ENCODE data around the gene HOXA11.

Gene HOXA11

DNA sequence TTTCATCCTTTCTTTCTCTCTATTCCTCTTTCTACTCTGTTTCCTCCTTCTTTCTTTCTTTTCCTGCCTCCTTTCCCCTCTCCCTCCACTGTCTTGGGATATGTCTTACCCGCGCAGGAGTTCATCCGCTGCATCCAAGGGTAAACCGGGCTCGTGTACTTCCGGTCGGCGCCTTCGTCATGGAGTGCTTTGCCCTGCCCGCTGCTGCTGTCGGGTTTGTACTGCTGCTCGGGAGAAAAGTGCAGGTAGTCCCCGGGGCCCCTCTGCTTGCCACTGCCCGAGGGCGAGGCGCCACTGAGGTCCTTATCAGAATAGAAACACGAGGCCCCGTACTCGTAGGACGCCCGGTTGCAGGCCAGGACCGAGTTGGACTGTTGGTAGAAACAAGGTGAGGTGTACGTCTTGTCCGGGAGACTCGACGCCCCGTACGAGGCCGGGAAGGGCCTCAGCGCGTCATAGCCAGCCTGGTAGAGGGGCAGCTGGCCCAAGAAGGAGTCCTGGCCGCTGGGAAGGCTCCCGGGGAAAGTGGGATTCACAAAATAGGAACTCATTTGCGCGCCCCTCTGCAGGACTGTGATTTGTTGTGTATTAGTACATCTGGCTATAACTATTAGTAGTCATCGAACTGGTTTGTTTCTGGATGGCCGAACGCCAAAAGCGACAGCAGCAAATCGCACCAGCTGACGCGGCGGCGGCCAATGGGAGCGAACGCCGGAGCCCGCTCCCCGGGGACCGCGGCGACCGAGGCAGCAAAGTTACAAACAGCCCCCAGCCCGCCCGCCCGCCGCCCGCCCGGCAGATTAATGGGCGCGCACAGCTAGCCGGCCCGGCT is 37.6 kb downstream of the HOXA11 start, which contains the start of gene HOXA6:
TSS of gene HOXA6 (minus strand) at position 576 of the 832 bp plus-strand sequence. CDS start at position 551, 25 bp downstream.
- no peak for DNase-seq (ENCODE audit: low read depth)

DNA sequence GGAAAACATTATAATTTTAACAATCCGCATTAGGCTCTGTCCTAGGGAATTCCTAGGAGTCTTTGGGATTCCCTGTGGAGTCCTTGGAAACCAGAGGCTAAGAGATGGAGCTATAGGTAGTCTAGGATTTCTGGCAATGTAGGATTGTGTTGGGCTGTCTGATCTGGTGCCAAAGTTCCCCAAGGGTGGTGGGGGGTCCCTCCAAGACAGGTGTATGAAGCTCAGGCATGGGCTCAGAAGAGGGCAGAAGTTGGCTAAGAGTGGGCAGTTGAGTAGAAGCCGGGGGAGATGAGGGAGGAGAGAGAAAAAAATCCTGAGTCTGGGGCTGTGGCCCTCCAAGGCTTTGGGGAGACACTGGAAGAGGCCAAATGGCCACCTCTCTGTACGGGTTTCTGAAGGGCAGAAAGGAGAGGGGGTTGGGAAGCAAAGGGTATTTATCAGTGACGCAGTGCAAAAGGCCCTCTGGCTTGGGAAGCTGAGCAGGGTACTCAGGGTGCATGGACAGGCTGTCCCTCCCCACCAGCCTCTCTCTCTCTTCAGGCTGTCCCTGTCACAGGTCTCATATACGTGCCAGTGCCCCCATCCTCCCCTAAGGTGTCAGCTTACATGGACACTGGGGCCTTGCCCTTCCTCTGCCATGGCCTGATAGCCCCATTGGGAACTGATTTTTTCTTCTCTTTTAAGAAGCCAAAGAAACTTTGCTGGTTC is 38.4 kb downstream of the HOXA11 start:
- DNase-seq (ENCODE audit: low read depth), result no peak

DNA sequence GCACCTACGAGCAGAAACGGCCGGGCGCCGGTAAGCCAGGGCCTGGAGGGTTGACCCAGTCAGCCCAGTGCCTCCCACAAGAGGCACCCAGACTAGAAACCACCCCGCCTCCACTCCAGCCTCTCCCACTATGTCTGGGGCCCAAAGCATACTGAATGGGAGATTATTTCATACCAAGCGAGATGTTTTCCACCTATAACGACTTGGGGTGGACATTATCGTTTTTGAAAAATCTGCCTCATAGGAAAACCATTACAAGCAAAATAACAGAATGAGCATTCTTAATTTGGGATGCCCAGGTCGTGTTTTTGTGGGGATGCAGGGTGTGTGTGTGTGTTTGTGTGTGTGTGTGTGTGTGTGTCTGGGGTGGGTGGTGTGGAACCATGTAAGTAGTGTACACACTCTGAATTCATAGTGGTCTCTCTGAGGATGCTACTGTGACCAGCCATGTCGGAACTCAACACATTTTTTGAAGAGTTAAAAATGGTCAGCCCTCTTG is 39.1 kb downstream of the HOXA11 start:
- DNase-seq (ENCODE audit: low read depth), result no peak

DNA sequence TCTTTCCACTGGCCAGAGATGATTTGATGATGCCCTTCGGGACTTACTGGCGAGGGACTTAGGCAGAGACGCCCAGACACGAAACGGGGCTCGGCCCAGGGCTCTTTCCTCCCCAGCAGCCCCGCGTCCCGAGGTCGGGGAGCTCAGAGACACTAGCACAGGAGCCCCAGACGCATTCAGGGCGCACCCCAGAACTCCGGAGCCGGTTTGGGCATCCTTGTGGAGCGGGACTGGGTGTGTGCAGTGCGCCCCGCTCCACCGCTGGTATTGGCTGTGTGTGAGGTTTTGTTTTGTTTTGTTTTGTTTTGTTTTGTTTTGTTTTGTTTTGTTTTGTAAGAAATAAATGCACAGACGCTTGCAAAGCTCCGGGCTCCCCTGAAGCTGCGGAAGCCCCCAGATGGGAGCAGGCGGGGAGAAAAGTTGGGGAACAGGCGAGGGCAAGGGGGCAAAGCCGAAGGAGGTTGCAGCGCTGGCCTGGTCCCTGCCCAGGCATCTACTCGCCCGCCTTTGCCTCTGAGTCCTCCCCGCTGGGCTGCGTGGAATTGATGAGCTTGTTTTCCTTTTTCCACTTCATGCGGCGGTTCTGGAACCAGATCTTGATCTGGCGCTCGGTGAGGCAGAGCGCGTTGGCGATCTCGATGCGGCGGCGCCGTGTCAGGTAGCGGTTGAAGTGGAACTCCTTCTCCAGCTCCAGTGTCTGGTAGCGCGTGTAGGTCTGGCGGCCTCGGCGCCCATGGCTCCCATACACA is 39.7 kb downstream of the HOXA11 start:
- DNase-seq (ENCODE audit: low read depth), result no peak

DNA sequence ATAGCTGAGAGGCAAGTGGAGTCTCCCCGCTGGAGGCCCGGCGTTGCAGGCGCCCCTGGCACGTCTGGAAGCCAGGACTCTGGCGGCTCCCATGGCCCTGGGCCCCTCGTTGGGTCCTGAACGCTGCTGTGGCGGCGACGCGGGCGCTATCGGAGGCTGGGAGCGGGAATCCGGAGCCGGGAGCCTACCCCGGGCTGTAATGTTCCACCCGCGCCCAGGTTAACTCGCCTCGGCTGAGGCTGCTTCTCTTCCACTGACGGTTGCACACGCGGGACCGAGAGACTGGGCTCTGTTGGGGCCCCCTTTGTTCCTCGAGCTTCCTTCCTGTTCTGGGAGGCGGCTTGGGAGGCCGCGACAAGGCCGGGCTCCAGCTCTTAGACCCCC is 40.3 kb downstream of the HOXA11 start:
- no peak for DNase-seq (ENCODE audit: low read depth)

DNA sequence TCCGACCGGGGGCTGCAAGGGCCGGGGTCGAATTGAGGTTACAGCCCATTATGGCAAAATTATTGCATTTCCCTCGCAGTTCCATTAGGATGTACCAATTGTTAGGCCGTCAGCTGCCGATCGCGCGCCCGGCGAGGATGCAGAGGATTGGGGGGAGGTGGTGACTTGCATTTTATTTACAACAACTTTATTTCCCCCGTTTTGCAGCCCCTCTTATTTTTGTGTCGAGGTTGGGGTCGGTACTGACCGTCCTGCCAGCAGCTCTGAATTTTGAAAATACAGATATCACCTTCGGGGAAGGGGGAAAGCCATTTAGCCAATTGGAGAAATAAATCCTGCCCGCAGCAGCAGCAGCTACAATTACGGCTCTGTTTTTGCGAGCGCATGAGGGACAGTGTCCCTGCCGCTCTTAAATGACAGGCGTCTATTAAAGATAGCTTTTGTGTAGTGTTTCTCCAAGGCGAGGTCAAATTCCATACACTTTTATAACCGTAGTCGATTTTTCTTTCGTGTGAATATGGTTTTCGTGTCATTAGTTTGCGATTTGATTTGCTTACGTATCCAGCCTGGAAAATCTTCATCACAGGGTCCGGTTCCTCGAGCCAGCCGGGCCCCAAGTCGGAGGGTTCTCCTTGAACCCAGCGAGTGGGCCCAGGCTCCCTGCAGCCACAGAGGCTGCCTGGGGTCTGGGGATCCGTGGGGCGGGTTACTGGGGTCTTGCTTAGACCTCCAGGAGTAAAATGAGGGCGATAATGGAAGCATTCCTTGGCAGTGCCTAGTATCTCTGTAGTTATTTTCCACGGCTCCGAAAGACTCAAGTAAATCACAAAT is 40.9 kb downstream of the HOXA11 start:
- DNase-seq (ENCODE audit: low read depth), result no peak

DNA sequence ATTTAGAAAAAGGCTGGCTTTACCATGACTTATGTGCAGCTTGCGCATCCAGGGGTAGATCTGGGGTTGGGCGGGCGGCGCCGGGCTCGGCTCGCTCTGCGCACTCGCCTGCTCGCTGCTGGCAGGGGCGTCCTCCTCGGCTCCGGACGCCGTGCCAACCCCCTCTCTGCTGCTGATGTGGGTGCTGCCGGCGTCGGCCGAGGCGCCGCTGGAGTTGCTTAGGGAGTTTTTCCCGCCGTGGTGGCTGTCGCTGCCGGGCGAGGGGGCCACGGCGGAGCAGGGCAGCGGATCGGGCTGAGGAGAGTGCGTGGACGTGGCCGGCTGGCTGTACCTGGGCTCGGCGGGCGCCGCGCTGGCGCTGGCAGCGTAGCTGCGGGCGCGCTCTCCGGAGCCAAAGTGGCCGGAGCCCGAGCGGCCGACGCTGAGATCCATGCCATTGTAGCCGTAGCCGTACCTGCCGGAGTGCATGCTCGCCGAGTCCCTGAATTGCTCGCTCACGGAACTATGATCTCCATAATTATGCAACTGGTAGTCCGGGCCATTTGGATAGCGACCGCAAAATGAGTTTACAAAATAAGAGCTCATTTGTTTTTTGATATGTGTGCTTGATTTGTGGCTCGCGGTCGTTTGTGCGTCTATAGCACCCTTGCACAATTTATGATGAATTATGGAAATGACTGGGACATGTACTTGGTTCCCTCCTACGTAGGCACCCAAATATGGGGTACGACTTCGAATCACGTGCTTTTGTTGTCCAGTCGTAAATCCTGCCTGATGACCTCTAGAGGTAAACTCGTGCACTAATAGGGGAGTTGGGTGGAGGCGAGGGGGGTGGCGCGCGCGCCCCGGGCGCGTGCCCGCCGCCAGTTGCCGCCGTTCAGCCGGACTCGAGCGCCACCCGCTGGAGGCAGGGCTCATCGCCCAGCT is 41.7 kb downstream of the HOXA11 start, which contains the start of gene HOXA5:
TSS of gene HOXA5 (minus strand) at position 659 of the 927 bp plus-strand sequence. CDS start at position 585, 74 bp downstream.
- DNase-seq (ENCODE audit: low read depth), result no peak

DNA sequence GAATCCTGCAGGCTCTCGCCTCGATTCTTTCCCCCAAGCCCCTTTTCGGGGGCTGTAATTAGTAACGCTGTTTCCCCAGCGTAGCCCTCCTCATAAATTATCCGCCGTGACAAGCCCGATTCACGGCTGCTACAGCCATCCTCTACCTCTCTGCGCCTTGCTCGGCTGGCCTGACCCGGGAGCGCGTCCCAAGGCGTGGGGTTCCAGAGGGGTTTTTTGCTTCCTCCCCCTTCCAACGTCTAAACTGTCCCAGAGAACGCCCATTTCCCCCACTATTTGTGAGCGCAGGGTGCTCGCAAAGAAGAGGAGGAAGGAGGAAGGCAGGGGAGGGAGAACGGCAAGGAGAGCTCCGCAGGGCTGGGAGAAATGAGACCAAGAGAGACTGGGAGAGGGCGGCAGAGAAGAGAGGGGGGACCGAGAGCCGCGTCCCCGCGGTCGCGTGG is 42.4 kb downstream of the HOXA11 start:
- DNase-seq (ENCODE audit: low read depth), result no peak

DNA sequence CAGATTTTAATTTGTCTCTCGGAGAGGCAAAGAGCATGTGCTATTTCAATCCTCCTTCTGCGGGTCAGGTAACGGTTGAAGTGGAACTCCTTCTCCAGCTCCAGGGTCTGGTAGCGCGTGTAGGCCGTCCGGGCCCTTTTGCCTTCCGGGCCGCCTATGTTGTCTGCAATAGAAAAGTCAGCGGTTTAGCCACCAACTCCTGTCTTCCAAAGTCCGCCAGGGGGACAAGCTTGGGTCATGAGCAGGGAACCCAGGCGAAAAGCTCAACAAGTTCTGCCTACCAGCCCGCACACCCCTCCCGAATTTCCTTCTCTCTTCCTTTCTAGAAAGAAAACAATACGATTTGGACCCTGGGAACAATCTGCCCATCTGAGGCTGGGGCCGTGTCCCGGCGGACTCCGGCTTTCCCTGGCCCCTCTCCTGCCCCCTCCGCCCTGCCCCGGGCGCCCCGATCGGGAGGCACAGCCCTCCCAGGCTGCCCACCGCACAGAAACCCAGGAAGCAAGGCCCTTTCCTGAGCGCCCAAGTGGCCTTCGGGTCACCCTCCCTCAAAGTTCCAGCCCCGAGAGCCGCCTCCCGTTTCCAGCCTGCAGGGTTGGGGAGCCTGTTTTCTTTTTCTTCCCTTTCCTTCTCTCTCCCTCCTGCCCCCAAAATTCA is 43.0 kb downstream of the HOXA11 start:
- no peak for DNase-seq (ENCODE audit: low read depth)

DNA sequence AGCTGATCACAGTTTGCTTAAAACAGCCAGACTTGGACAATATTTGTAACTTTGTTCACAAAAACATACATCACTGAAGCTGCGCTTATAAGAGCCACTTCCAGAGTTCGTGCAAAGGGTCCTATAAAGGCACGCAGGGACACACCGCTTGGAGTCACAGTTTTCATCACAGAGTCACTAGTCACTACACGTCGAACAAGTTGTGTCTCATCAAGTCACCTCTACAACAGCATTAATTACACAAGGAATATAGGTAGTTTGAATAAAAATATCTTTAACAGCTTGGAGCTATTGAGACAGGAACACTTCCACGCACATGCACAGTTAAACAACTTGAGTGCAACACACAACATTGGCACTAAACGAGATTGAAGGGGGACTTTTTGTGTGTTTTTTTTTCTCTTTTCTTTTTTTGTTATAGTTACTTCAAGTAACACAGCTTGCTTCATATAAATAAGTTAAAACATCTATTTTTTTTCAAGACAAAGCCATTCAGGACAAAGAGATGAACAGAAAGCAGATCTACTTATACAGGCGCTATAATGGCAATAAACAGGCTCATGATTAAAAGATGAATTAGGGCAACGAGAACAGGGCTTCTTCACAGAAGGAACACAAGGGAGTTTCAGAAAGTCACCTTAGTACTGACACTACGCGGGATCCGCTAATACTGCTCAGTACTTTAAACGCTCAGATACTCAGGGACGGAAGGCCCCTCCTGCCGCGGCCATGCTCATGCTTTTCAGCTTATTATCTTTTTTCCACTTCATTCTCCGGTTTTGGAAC is 43.7 kb downstream of the HOXA11 start:
- DNase-seq (ENCODE audit: low read depth), result no peak

DNA sequence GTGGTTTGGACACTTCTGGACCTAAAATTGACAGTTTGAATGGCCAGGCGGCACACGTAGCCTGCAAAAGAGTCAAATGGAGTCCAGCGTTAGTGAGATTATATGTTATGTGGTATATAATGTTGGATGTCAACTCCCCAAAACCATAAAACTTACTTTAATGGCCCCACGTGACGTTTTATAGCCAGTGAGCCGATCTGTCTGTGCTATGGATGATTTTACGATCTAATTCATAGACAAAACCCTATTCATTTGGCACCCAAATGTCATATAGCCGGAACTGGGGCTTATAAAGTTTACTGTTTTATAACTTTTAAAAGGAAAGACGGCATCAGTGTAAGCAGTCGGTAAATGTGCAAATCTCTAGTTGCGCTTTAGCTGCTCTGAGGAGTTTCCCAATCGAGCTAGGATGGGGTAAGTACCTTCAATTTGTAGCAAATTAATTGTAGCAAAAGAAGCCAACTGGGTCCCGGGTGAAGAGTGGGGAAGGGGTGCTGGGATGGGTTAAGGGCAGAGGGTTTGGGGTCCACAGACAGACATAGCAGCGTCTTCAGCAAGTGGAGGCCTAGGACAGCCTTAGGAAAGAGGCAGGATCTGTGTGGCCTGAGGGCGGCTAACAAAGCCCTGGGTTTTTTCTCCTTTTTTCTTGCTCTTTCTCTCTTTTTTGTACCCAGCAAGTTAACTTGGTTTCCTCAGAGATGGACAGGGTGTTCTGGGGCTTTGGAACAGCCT is 44.7 kb downstream of the HOXA11 start:
- DNase-seq (ENCODE audit: low read depth), result no peak

DNA sequence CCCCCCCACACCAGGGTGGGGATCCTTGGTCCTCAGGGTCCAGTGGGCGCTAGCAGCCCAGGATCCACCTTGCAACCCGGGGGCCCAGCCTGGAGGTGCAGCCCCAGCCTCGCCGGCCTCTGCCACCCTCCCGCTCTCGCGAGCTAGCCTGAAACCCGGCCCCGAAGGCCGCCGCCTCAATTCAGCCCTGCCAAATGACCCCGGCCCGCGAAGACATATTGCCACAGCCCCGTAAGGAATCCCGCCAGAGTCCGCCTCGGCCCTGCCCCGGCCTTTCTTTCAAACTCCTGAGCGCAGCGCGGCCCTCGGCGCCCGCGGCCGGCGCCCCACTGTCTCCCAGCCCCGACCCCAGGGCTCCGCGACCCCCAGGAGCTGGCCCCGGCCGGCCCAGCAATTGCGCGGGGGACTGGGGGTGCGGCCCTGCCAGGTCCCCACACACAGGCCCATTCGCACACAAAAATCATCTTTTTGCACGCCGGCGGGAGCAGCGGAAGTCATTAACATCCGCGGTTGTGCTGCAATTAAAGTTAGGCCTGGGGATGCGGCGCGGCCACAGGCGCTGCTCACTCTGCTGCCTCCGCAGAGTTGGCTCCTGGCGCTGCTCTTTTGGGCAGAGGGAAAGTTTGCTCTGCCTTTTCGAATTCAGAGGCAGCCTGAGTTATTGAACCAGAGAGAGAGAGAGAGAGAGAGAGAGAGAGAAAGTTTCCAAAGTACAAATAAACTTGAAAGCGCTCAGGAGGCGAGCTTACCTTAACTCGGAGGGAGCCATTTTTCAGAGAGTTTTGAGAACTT is 45.5 kb downstream of the HOXA11 start:
- no peak for DNase-seq (ENCODE audit: low read depth)

DNA sequence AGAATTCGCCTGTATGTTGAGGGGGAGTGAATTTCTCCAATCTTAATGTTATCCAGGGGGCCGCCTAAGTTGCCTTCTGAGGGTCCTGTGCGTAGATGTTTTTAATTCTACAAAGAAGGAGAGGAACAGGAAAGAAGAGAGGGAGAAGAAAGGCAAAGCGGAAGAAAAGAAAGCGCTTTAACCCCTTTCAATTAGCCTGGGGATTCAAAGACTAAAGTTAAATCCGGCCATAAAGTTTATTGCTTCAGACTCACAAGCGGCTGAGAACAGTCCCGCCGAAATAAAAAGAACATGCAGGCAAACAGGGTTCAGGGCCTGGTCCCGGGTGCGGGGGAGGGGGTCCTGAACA is 46.1 kb downstream of the HOXA11 start:
- no peak for DNase-seq (ENCODE audit: low read depth)

DNA sequence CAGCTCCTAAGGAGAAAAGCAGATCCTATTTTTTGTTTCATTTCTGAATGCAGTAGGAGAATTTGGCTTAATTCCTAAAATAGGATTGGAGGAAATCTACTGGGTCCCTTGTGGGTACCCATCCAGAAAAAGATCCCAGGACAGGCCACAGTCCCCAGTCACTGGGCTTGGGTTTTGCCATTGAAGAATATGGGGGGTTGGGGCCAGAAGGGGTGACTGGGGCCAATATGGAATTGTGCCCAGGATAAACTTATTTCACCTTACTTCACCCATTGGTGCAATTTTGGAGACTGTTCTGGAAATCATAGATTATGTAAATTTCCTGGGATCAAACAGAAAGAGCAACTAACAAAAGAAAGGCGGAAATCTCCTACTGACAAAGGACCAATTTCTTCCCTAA is 46.6 kb downstream of the HOXA11 start:
- DNase-seq (ENCODE audit: low read depth), result no peak

DNA sequence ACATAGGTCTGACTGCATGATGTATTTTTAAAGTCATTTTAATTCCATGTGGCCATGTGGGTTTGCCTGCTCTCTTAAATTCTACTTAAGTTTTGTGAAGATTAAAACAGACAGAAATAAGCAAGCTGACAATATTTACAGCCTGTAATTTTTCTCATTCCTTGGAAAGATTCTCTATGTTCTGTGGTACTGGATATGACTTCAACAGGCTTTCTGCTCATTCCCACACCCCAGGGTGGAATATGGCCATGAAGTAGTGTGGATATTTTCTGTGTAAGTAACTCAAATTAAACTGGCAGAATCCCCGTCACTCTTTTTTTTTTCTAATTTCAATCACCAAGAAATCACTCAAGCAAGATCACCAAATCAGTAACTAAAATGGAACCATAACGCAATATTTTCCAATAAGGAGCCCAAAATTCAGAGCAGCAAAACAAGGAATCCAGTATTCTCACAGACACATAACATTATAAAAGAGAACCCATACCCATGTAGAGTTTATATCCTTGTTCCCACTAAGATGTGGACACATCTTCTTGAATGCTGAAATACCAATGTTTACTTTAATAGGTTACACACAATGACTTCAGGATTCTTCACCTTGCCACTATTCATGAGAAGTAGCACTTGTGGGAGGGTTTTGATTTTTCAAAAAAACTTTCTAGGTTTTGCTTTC is 47.3 kb downstream of the HOXA11 start:
- no peak for DNase-seq (ENCODE audit: low read depth)

DNA sequence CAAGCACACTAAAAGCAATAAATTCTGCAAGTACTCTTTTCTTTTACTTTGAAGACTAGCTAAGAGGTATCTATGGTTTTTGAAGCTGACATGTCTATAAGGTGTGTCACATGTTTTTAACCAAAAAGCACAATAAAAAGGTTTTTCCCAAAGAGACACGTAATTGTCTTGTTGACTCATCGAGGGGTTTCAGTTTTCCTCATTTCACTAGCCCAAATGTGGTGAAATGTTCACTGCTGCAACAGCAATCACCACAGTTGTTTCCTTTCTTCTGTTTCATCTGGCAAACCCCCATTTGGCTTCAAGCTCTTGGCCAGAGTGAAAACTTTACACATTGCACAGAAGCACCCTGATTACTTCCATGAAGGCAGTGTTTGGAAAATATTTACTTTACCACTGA is 50.6 kb downstream of the HOXA11 start:
- no peak for DNase-seq (ENCODE audit: low read depth)
